T-helper 2 cell (primary cell): ENCODE measurements around the gene SLC24A3.
"Not testable (repeated sequence)": the region's sequence is repeated elsewhere in the genome, so short reads cannot be mapped to it uniquely, and the experiment has no call there.

Experiments
- DNase-seq, 5 experiments: peaks; one replicate each; pipeline versions ENCODE4 v3.0.0 to v3.0.0-alpha.2; 2012 to 2022

SLC24A3 gene

GRCh38 chr20:19603376-19603750 is 390.9 kb downstream of the SLC24A3 start:
- no peak for DNase-seq

- no peak for DNase-seq
Observed at GRCh38 chr20:19605786-19606485, 393.5 kb downstream of the SLC24A3 start.

- DNase-seq: no peak
Observed at GRCh38 chr20:19609642-19610223, 397.3 kb downstream of the SLC24A3 start.

DNA sequence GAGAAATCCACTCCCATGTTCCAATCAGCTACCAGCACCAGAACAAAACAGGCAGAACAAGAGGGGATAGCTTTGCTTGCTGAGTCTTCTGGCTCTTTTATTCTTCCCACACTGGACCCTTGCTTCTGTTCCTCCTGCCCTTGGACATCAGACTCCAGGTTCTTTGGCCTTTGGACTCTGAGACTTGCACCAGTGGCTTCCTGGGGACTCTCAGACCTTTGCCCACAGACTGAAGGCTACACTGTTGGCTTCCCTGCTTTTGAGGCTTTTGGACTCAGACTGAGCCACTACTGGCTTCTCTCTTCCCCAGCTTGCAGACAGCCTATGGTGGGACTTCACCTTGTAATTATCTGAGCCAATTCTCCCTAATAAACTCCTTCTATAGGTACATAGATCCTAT is 403.2 kb downstream of the SLC24A3 start:
- DNase-seq: no peak

- no peak for DNase-seq
Observed at GRCh38 chr20:19616081-19616480, 403.6 kb downstream of the SLC24A3 start.

DNA sequence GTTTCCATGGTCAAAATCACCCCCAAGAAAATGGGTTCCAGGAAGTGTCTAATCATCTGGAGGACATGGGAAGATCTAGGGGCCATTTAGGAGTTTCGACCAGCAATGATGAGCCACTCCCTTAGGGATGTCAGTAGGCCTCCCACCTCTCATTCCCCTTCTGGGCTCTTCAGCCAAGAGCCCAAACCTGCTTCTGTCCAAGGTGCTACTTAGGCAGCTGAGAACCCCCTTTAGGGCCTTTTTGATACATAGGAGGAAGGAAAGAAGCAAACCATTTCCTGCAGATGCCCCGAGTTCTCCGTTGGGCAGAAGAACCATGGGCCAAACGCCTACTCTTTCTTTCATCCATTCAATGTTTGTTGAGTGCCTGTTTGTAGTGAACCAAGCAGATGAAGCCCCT is 404.2 kb downstream of the SLC24A3 start:
- DNase-seq: no peak

- DNase-seq: no peak
Observed at GRCh38 chr20:19617256-19617655, 404.8 kb downstream of the SLC24A3 start.

DNA sequence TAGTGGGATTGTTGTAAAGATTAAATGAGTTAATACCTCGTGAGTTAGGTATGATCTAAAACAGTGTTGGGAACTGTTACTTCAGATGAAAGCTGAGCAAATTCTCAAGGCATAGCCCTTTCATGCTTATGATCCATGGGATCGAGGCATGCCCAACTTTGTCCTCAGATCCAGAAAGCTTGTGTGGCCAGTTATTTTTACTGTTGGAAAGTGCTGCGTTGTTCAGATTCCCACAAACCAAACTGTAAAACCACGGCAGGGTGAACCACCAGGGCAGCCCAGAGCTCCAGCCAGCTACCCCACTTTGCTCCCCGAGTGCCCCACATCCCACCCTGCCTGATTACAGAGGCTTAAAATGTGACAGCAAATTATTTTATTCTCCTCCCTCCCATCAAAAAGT is 406.3 kb downstream of the SLC24A3 start:
- no peak for DNase-seq

DNA sequence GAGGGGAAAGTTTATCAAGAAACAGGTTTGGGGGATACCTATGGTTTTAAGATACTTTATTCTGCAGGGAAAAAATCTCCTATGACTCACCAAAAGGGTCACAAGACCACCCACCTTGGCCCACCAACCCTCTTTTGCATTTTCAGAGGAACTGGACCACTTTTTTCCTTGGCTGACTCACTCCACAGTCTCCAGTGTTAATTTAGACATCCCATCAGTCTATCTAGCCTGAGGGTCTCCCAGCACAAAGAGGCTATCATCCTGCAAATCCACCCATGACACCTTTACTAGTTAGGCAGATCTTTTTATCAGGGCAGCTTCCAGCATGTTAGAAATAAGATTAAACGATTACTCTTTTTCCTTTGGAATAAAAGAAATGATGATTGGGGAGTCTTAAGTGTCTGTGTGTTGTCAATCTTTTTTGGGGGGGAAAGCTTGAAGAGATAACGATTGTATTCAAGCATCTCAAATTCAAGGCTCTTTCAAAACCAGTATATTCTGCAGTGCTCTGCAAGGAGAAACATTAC is 407.5 kb downstream of the SLC24A3 start:
- no peak for DNase-seq

DNA sequence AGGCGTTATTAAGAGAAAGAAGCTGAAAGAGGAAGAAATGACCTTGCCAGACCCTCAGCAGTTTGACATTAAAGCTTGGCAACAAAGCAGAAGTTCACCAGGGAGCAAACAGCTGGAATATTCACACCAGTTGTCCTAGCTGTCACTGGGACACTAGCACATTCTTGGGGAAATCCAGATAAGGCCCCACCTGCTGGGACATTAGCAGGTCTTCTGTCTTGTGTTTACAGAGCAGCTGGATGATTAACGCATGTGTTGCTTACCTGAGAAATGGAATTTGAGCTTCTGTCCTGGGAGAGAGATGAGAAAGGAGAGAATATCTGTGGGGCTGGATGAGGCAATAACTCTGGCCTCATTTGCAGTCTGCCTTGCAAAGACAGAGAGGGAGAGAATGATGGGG is 408.0 kb downstream of the SLC24A3 start:
- DNase-seq: no peak

- peak in 1 of 5 experiments; percentile 26 for DNase-seq
Observed at GRCh38 chr20:19621072-19621471, 408.6 kb downstream of the SLC24A3 start.

DNA sequence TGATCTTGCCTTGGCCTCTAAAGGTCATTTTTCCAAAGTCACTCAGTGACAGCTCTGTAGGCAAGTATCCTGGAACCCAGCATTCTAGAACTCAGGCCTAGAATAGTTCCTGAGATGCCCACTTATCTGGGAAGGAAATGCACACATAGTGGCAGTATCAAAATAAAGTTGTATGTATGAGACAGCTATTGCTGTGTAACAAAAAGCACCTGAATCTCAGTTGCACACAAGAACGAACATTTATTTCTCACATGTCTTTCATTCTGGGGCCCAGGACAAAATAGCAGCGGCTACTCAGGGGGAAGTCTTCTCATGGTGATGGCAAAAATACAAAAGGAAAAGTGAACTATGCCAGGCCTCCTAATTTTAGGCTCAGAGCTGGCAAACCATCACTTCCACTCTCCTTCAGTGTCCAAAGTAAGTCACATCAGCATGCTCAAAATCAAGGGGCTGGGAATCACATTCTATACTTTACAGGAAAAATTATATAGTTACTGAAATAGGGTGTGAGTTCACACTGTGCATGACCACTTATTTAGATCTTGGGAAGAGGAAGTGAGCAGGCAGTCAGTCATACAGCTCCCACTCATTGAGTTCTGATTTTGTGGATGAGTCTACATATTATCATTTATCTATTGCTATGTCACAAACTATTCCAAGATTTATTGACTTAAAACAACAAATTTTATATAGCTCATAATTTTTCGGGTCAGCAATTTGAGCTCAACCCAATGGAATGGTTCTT is 412.0 kb downstream of the SLC24A3 start:
- DNase-seq: no peak

DNA sequence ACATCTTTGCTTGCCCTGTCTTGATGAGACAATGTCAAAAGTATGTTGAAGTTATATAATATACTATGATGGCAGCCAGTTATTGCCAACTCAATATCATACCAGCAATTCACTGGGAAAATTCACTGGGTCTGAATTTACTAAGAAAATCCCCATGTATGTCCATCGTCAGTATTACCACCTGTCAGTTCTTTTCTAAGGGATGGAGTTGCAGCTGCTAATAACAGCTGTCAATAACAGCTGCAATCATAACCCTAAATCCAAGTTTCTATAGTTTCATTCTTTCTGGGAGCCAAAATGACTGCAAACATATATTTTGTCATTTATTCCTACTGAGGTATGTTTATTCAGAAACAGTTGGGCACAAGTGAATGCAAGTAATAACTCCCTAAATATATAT is 413.0 kb downstream of the SLC24A3 start:
- DNase-seq: no peak

DNA sequence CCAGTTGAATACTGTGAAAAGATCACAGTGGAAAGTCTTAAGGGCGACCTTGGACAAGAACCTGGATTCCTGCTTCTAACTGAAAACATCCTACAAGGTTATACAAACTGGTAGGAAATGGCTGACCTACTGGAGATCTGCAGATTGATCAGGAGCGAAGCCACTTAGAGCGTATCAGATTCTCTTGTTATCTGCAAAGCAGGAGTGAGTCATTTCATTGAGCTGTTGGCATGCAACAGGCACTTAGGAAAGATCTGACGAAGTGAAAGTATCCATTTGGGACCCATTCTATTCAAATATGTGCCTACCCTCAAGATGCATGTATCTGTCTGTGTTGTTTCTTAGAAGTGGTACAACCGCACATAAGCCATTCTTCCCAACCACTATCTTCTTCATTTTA is 414.5 kb downstream of the SLC24A3 start:
- no peak for DNase-seq

DNA sequence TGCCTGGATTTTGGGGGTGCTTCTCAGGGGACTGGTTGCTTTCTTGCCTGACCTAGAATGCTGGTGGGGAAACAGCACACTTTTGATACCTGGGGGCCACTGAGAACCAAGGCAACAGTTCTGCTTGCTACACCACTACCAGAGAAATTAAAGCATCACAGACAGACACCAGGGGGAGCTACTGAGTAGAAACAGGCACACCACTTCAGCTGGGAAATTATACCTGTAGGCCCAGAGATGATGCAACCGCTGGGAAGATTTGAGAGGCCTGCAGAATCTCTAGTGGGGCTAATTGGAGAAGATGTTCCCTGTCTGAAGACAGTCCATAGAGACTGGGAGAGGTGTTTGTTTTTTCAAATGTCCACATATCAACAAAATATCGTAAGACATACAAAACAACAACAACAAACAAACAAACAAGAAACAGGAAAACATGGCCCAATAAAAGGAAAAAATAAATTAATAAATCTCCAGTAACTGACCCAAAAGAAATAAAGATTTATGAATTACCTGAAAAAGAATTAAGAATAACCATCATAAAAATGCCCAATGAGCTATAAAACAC is 416.2 kb downstream of the SLC24A3 start:
- DNase-seq: peak in 2 of 5 experiments; percentile 1 to 44

- no peak for DNase-seq
Observed at GRCh38 chr20:19631410-19631809, 419.0 kb downstream of the SLC24A3 start.

GRCh38 chr20:19633985-19634384 is 421.5 kb downstream of the SLC24A3 start:
- no peak for DNase-seq

- DNase-seq: not testable (repeated sequence)
Observed at GRCh38 chr20:19639471-19640045, 427.1 kb downstream of the SLC24A3 start.

DNA sequence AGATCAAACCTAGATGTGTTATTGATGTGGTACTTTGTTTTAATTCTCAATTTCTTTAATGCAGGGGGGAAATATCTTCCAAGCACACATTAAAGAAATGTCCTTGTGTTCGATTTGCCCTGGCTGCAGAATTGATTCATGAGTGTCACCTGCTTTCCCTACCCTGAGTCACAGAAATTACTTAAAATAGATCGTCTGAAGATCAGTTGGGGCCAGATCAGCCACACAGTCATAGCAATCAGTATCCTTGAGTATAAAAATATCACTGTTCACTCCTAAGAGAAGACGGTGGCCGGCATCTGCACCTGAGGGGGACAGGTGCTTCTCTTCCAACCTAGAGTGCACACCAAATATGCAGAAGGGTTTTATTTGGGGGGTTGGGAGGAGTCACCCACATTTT is 430.4 kb downstream of the SLC24A3 start:
- no peak for DNase-seq

- no peak for DNase-seq
Observed at GRCh38 chr20:19644085-19644484, 431.6 kb downstream of the SLC24A3 start.

DNA sequence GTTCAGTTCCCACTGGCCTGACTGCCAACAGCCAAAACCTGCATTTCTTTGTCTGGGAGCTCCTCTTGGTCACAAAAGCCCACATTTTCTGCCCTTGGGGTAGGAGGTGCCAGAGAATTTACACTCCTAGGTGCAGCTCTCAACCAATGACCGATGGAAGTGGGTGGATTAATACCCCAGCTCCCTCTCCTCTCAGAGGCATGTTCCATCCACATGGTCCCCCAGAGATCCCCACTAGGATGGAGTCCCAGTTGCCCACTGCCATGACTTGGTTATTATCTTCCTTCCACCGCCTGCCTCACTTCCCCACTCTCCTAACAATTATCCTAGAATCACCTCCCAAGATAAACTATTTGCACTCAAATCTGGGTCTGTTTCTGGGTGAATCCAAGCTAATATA is 434.5 kb downstream of the SLC24A3 start:
- DNase-seq: no peak

GRCh38 chr20:19648024-19648423 is 435.6 kb downstream of the SLC24A3 start:
- no peak for DNase-seq

DNA sequence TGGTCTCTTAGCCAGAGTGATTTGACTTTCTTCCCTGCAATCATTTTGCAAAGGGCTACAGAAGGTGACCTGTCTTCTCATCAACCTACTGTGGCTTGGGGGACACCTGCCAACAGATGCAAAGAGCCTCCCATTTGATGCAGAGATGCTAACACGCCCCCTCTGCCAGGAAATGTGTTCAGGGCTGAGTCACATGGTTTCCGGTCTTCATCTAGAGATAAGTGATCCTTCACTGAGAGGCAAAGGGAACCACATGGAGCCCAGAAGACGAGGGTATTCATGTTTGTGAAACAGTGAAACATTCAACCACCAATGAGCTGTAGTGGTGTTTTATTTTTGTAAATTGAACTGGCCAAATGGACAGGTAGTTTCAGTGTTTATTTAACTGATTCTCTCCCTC is 436.6 kb downstream of the SLC24A3 start:
- no peak for DNase-seq
